Testis (tissue), 2 donors: ENCODE measurements around the gene EHBP1.

Source experiments
- CTCF ChIP-seq, 3 experiments: fragments of 450-650 bp in 2 of 3; fragments of 200-600 bp in 1 of 3; sonication (generic) in 1 of 3; IDR thresholded peaks; one replicate each; pipeline ENCODE4 v1.5.1; 2016 to 2019; ENCODE audit warnings: antibody characterized with exemption in 3 of 3, mild to moderate bottlenecking in 2 of 3, moderate library complexity in 1 of 3
- POLR2A ChIP-seq: fragments of 450-650 bp; IDR thresholded peaks from one replicate; pipeline ENCODE4 v1.6.1; 2017; ENCODE audit warnings: antibody characterized with exemption, mild to moderate bottlenecking, moderate library complexity

GRCh38 chr2:63051795-63052333 lies 346.4 kb downstream of the EHBP1 start:
- TF ChIP-seq POLR2A (no peak), CTCF (IDR thresholded peaks at IDR 0.05) (no peak)
